ENCODE data around the gene LRRC59. TPM values are rescaled to one million over a fixed set of nuclear protein-coding genes. Genes with fewer than 3 reads are reported as not detected.

The LRRC59 gene
- total RNA-seq, 1 donor from 2014 or later, result 68.0 TPM

- peak overlapping the region; percentile 70 for H3K27ac ChIP-seq
- intact Hi-C loops (cut with DNase I), result no loop called here
- DNase-seq (peak; percentile 61), ATAC-seq (no peak)
- H3K9me3 ChIP-seq, result no peaks in the 10 kb centered on the region
- H3K4me1 ChIP-seq, result peaks cover 13% of the 10 kb centered on the region
- no peak for TF ChIP-seq CTCF (IDR thresholded peaks at IDR 0.05)
- H3K36me3 ChIP-seq, result no peaks in the 10 kb centered on the region
- no peaks in the 10 kb centered on the region for H3K27me3 ChIP-seq
- peak overlapping the region; percentile 90 for H3K4me3 ChIP-seq
Measured at GRCh38 chr17:50347117-50347893, 50.0 kb downstream of the LRRC59 start.

- H3K4me1 ChIP-seq, result peaks cover 13% of the 10 kb centered on the region
Measured at GRCh38 chr17:50346313-50347116, 50.8 kb downstream of the LRRC59 start.

GRCh38 chr17:50345432-50346312, 51.7 kb downstream of the LRRC59 start, which contains the start of gene XYLT2:
TSS of gene XYLT2 (plus strand) at chr17:50346126. CDS start at chr17:50346141, 15 bp downstream.
- TF ChIP-seq CTCF (IDR thresholded peaks at IDR 0.05), result no peak
- no peaks in the 10 kb centered on the region for H3K36me3 ChIP-seq

More at GRCh38 chr17:50346313-50347116, 50.8 kb downstream of the LRRC59 start:
- peak overlapping the region; percentile 70 for H3K27ac ChIP-seq
- H3K27me3 ChIP-seq, result no peaks in the 10 kb centered on the region
- no peaks in the 10 kb centered on the region for H3K36me3 ChIP-seq
- peak overlapping the region; percentile 90 for H3K4me3 ChIP-seq
- no peak for TF ChIP-seq CTCF (IDR thresholded peaks at IDR 0.05)
- no peaks in the 10 kb centered on the region for H3K9me3 ChIP-seq
- ATAC-seq (peak; percentile 53), DNase-seq (peak; percentile 80)
- intact Hi-C loops (cut with DNase I), result no loop called here

GRCh38 chr17:50344731-50345365, 52.5 kb downstream of the LRRC59 start:
- no peak overlapping the region for H3K4me3 ChIP-seq
- H3K36me3 ChIP-seq, result no peaks in the 10 kb centered on the region
- no peaks in the 10 kb centered on the region for H3K9me3 ChIP-seq
- H3K4me1 ChIP-seq, result peaks cover 13% of the 10 kb centered on the region
- DNase-seq (no peak), ATAC-seq (no peak)
- no peak for TF ChIP-seq CTCF (IDR thresholded peaks at IDR 0.05)
- intact Hi-C loops (cut with DNase I), result no loop called here
- H3K27ac ChIP-seq, result no peak overlapping the region
- H3K27me3 ChIP-seq, result no peaks in the 10 kb centered on the region

More at GRCh38 chr17:50345432-50346312, 51.7 kb downstream of the LRRC59 start, which contains the start of gene XYLT2:
- intact Hi-C loops (cut with DNase I), result no loop called here
- Histone ChIP-seq H3K27ac (peak within 1 kb of the TSS; percentile 70), H3K27me3 (no peaks in the 10 kb centered on the region), H3K4me3 (peak within 1 kb of the TSS; percentile 90), H3K4me1 (peaks cover 13% of the 10 kb centered on the region), H3K9me3 (no peaks in the 10 kb centered on the region)
- ATAC-seq, result peak; percentile 98
- peak; percentile 93 for DNase-seq

GRCh38 chr17:50339381-50339780, 57.9 kb downstream of the LRRC59 start:
- no peak overlapping the region for H3K4me3 ChIP-seq
- no peak for DNase-seq
- no peaks in the 10 kb centered on the region for H3K36me3 ChIP-seq
- no peaks in the 10 kb centered on the region for H3K9me3 ChIP-seq
- no peaks in the 10 kb centered on the region for H3K27me3 ChIP-seq
- no peak overlapping the region for H3K27ac ChIP-seq
- intact Hi-C loops (cut with DNase I), result no loop called here
- TF ChIP-seq CTCF (IDR thresholded peaks at IDR 0.05), result no peak
- H3K4me1 ChIP-seq, result no peaks in the 10 kb centered on the region
- ATAC-seq, result no peak
